CD4-positive, alpha-beta T cell treated with Interleukin-2 at 100 ng/mL for 4 hours (primary cell): ENCODE results near the gene ITGAE.

Experiments
- DNase-seq: peaks from one replicate; pipeline ENCODE4 v3.0.0-alpha.2; 2020; ENCODE audit warnings: low spot score

Gene ITGAE

DNA sequence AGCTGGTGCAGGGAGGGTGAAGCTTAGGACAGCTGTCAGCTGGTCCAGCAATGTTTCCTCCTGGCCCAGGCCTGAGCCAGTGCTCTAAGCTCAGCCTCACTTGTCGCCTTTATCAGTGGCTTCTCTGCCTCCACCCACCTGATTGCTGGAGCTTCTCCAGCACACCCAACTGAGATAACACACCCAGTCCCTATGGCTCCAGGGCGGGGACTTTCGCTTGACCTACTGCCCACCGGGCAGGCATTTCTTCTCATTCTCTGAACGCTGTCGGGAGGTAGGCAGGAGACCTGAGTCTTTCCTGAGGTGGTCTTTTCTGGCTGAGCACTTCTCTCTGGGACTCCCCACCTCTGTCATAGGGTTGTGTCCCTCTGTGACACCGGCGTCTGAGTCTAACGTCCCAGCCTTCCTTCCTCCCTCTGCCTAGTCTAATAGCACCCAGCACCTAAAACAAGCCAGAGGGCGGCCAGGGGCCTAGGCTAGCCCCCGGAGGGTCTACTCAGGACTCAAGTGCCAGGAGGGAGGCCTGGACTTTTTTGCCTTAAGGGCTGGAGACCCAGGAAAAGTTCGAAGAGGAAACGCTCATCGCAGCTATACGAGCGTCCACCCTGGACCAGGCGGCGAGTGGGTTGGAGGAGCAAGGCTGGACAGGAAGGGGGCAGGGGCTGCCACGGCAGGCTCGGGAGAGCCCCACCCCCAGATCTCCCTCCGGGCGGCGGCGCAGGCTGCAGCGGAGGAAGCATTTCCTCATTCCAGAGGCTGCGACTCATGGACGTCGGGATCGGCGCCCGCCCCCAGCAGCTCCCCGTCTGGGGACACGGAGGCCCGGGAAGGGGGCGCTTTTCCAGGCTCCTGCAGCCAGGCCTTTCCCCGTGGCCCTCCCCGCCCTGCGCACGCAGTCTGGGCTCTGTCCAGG is 133.4 kb downstream of the ITGAE start:
- no peak for DNase-seq

DNA sequence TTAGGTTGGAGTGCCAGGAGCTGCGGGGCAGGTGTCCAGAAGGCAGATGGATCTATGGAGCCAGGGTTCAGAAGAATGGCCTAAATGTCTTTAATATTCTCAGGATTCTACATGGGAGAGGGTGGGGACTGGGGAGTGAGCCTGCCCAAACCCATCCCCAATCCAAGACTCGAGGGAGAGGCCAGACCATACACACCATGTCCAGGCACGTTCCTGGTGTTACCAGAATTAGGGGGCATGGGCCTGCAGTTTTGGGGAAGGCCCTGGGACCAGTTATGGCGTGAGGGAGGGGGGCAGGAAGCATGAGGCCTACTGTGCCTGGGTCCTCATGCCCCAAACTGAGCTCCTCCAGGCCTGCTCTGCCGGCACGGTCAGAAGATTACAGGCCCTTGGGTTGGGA is 134.5 kb downstream of the ITGAE start:
- DNase-seq: no peak

DNA sequence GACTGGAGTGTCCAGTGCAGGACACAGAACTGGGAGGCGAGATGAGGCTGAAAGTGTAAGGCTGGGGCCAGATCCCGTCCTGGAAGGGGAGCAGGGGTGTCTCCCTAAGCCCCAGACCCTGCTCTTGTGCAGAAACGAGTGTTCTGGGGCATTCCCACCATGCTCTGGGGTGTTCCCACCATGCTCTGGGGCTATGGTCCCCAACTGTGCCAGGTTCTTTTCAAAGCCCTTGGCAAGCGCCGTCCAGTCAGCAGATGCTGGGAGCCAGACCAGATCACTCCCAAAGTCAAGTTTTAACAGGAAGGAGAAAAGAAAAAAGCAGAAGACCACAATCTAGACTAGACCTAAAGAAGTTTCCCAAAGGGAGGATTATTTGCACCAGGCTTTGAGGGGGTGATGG is 135.2 kb downstream of the ITGAE start:
- no peak for DNase-seq
